GM23248 (cell line): ENCODE results near the gene STX5. TPM values are rescaled to one million over a fixed set of nuclear protein-coding genes. Genes with fewer than 3 reads are reported as not detected.

Experiments
- DNase-seq: peaks from one replicate; pipeline ENCODE4 v3.0.0-alpha.2; 2015
- H2AFZ ChIP-seq: fragments of 200-600 bp; sonication (generic); 2 replicates; pipeline ENCODE4 v1.6.1; 2016; ENCODE audit warnings: antibody characterized with exemption
- H3F3A ChIP-seq: fragments of 200-600 bp; sonication (generic); 2 replicates; pipeline ENCODE4 v1.6.1; 2016; ENCODE audit warnings: mild to moderate bottlenecking, antibody characterized with exemption, mixed run types; ENCODE audit not compliant: insufficient read depth
- H3K27ac ChIP-seq: fragments of 200-600 bp; sonication (generic); 2 replicates; pipeline ENCODE4 v1.5.1; 2016; ENCODE audit warnings: mild to moderate bottlenecking
- H3K27me3 ChIP-seq: fragments of 200-600 bp; sonication (generic); replicated peaks from 2 replicates; pipeline ENCODE4 v1.6.1; 2016; ENCODE audit warnings: mild to moderate bottlenecking; ENCODE audit not compliant: insufficient read depth
- H3K36me3 ChIP-seq: fragments of 200-600 bp; sonication (generic); 2 replicates; pipeline ENCODE4 v1.6.1; 2016; ENCODE audit warnings: low read depth, mild to moderate bottlenecking
- H3K4me1 ChIP-seq: fragments of 200-600 bp; sonication (generic); 2 replicates; pipeline ENCODE4 v1.6.1; 2016; ENCODE audit warnings: mild to moderate bottlenecking; ENCODE audit not compliant: insufficient read depth
- H3K4me2 ChIP-seq: fragments of 200-600 bp; sonication (generic); one replicate; pipeline ENCODE4 v1.6.1; 2016; ENCODE audit warnings: mild to moderate bottlenecking; ENCODE audit not compliant: unreplicated experiment
- H3K4me3 ChIP-seq: fragments of 200-600 bp; sonication (generic); 2 replicates; pipeline ENCODE4 v1.5.1; 2016; ENCODE audit warnings: mild to moderate bottlenecking
- H3K79me2 ChIP-seq: fragments of 200-600 bp; sonication (generic); 2 replicates; pipeline ENCODE4 v1.6.1; 2016; ENCODE audit warnings: mild to moderate bottlenecking; ENCODE audit not compliant: insufficient read depth
- H3K9ac ChIP-seq: fragments of 200-600 bp; sonication (generic); 2 replicates; pipeline ENCODE4 v1.6.1; 2016; ENCODE audit warnings: mild to moderate bottlenecking
- H3K9me2 ChIP-seq: fragments of 200-600 bp; sonication (generic); 2 replicates; pipeline ENCODE4 v1.6.1; 2016; ENCODE audit warnings: mixed run types, mild to moderate bottlenecking, moderate library complexity; ENCODE audit not compliant: insufficient read depth
- H3K9me3 ChIP-seq: fragments of 200-600 bp; sonication (generic); one replicate; pipeline ENCODE4 v1.6.1; 2017; ENCODE audit warnings: low read depth
- H4K20me1 ChIP-seq: fragments of 200-600 bp; sonication (generic); 2 replicates; pipeline ENCODE4 v1.6.0; 2016; ENCODE audit not compliant: insufficient read depth
- EZH2 ChIP-seq: fragments of 200-600 bp; sonication (generic); IDR thresholded peaks from 2 replicates; pipeline ENCODE4 v1.6.1; 2018; ENCODE audit warnings: antibody characterized with exemption, mild to moderate bottlenecking; ENCODE audit not compliant: insufficient read depth, poor library complexity, severe bottlenecking
- EZH2phosphoT487 ChIP-seq: fragments of 200-600 bp; sonication (generic); IDR thresholded peaks from 2 replicates; pipeline ENCODE4 v1.6.1; 2018; ENCODE audit warnings: antibody characterized with exemption, moderate library complexity, mild to moderate bottlenecking, low read depth; ENCODE audit not compliant: insufficient read depth
- WGBS, 2 experiments: methylation state at CpG; one replicate each; pipeline ENCODE4 v1.1.6; 2015 to 2017; ENCODE audit warnings: low lambda C conversion rate in 2 of 2, low coverage in 1 of 2; ENCODE audit errors: missing lambda C conversion rate in 2 of 2; 5-methylcytosine and 5-hydroxymethylcytosine counted together
- in situ Hi-C: fragments of 300-500 bp; cut with MboI; formaldehyde crosslinking; loops from 2 replicates; pipeline ENCODE4 v1.15.0; 2020
- polyA plus RNA-seq: library from polyadenylated mRNA; unstranded; fragments of >200 nt; fragmentation: Nextera tagmentation; extraction: Ambion mirVana; gene quantifications from 2 replicates; pipeline ENCODE4 v1.2.1, GENCODE V29; 2016
- total RNA-seq: library from RNA; depleted of rRNA; stranded (reverse); fragments of >200 nt; shearing (Covaris generic); gene quantifications from 2 replicates; pipeline ENCODE4 v1.2.3, GENCODE V29; 2014

Gene STX5
- total and polyA plus RNA-seq, 2 experiments from 2014 or later: 34.0 to 43.9 TPM

DNA sequence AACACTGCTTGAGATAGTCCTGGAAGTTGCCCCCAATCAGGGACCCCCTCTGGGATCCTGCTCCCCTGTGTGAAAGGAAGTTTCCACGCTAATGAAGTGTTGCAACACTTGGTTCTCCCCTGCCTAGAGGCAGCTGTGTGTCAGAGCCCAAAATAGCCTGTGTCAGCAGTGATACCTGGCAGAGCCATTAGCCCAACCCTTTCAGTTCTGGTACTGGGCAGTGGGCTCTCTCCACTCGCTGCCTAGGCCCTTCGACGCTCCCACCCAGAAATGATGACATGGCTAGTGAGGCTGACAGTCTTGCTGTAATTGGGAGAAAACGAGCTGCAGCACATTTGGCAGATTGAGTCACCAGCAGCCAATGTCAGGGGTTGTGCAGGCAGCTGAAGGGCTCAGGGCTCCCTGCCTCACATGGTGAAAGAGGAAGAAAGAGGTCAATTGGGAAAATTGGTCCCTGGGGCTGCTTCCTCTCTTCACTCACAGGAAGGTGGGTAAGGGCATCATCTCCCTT lies 25.2 kb downstream of the STX5 start:
- DNase-seq: peak; percentile 77
- no peaks in the 10 kb centered on the region for H3K27me3 ChIP-seq
- H3K4me3 ChIP-seq: no peak overlapping the region
- in situ Hi-C loops: no loop called here
- H2AFZ ChIP-seq: no peak overlapping the region
- H3K4me2 ChIP-seq: peak overlapping the region; percentile 93
- TF ChIP-seq EZH2phosphoT487 (no peak), EZH2 (no peak)
- no peaks in the 10 kb centered on the region for H3K9me3 ChIP-seq
- H3F3A ChIP-seq: peaks cover 45% of the 10 kb centered on the region
- peaks cover 35% of the 10 kb centered on the region for H3K79me2 ChIP-seq
- H3K4me1 ChIP-seq: peaks cover 20% of the 10 kb centered on the region
- H3K9ac ChIP-seq: peak overlapping the region; percentile 30
- no peaks in the 10 kb centered on the region for H3K9me2 ChIP-seq
- peak overlapping the region; percentile 74 for H3K27ac ChIP-seq
- WGBS, 2 experiments: 34 to 52% methylated on average over 5 of the region's 5 CpGs
- no peaks in the 10 kb centered on the region for H4K20me1 ChIP-seq
- H3K36me3 ChIP-seq: peaks cover 19% of the 10 kb centered on the region

DNA sequence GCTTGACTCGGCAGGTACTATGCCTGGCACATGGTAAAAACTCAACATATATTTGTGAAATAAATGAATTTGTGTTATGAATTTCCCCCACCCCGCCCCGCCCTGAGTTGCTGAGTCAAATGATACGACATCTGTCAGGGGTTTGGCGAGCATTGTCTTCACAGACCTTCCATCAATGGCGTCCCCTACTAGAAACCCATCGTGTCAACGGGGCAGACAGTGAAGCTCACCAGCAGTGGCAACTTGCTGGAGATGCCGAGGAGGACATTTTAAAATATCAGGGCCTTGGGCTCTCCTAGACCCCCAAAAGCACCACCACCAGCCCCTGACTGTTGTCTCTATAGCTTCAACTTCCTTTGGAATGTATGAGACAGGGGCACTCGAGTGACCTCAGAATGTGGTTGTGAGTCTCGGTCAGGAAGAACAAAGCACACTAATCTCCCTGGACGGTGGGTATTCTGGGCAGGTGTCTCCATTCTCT lies 25.9 kb downstream of the STX5 start:
- Histone ChIP-seq H3K36me3 (peaks cover 25% of the 10 kb centered on the region), H3K79me2 (peaks cover 42% of the 10 kb centered on the region), H4K20me1 (no peaks in the 10 kb centered on the region), H3K27ac (peak overlapping the region; percentile 74), H3K27me3 (no peaks in the 10 kb centered on the region), H3K4me1 (peaks cover 20% of the 10 kb centered on the region), H3K9me3 (no peaks in the 10 kb centered on the region), H3K4me2 (peak overlapping the region; percentile 93), H3K9ac (peak overlapping the region; percentile 95), H3F3A (peaks cover 41% of the 10 kb centered on the region), H3K4me3 (peak overlapping the region; percentile 97), H3K9me2 (no peaks in the 10 kb centered on the region), H2AFZ (peak overlapping the region; percentile 77)
- peak; percentile 45 for DNase-seq
- WGBS, 2 experiments: 23 to 27% methylated on average over 12 of the region's 12 CpGs
- in situ Hi-C loops: no loop called here
- no peak for TF ChIP-seq EZH2
- no peak for TF ChIP-seq EZH2phosphoT487

DNA sequence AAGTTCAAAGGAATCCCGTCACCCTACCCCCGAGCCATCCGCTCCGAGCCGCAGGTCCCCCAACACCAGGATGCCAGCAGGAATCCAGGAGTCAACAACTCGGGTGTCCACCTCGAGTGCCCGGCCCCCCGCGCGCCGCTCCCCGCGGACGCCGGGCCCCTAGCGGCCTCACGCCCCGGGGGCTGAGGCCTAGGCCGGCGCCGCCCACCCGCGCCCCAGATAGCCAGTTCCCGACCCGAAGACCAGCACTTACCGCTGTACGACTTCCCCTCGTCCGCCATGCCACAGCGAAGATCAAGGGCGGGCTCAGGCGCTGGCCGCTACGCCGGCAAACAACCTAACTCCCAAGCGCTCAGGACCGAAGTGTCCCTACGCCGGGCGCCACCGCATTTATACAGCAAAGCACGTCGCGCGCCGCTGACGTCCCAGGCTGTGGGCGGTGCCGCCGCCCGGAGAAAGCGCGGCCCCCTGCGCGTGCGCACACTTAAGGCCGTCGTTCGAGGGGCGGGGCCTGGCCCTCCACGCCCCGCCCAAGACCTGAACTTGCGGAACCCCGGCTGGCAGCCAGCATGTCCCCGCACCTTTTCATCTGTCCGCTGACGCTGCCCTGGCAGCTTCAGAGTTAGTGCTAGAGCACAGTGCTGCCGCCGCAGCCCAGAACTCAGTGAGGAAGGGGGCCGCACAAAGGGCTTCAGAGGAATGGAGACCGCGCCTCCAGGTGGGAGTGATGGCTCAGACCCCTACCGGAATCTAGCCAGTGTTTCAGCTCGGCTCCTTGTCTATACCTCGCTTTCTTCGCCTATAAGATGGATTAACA lies 26.6 kb downstream of the STX5 start, which contains the start of gene NXF1:
NXF1 (minus strand) TSS at position 365 of the 817 bp plus-strand sequence; CDS start at position 281, 84 bp downstream.
- WGBS, 2 experiments: 1% methylated on average over 57 to 65 of the region's 77 CpGs
- peak; percentile 97 for DNase-seq
- H3K9me3 ChIP-seq: no peaks in the 10 kb centered on the region
- H3K9me2 ChIP-seq: no peaks in the 10 kb centered on the region
- peaks cover 20% of the 10 kb centered on the region for H3K4me1 ChIP-seq
- peak within 1 kb of the TSS; percentile 77 for H2AFZ ChIP-seq
- peaks cover 35% of the 10 kb centered on the region for H3F3A ChIP-seq
- no peak for TF ChIP-seq EZH2phosphoT487
- TF ChIP-seq EZH2: no peak
- in situ Hi-C loops: no loop called here
- peak within 1 kb of the TSS; percentile 95 for H3K9ac ChIP-seq
- H3K27ac ChIP-seq: peak within 1 kb of the TSS; percentile 82
- peaks cover 33% of the 10 kb centered on the region for H3K36me3 ChIP-seq
- peak within 1 kb of the TSS; percentile 97 for H3K4me3 ChIP-seq
- H3K79me2 ChIP-seq: peaks cover 47% of the 10 kb centered on the region
- H3K4me2 ChIP-seq: peak within 1 kb of the TSS; percentile 94
- no peaks in the 10 kb centered on the region for H4K20me1 ChIP-seq
- no peaks in the 10 kb centered on the region for H3K27me3 ChIP-seq

DNA sequence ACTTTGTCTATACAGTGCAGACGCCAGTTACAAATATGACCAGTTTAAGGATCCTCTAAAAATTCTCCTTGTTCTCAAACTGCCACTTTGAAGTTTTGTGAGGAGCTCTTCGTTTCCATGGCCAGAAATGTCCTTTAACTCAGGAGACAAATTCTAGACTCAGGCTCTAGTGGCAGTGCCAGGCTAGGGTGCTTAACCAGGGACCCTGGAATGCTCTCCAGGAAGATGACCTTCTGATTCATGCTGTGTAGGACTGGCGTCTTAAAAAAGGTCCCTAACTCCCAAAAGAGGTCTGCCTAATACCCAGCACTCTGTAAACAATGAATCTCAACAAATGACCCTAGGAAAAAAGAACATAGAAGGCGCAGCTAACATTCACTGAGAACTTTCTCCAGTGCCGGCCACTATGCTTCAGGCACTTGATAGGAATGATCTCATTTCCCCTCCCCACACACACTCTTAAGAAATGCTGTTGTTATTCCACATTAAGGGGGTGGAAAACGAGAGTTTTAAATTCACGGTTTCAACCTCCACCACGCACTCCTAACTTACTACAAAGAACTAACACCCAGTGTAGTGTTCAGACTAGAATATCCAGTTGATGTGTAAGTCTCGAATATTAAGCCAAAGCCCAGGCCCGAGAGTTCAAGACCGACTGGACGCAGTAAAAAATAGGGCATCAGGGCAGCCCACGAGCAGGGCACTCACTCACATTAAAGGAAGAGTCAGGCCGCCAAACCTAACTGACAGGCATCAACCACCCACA lies 27.4 kb downstream of the STX5 start:
- H3K9me2 ChIP-seq: no peaks in the 10 kb centered on the region
- TF ChIP-seq EZH2 (no peak), EZH2phosphoT487 (no peak)
- H3K9ac ChIP-seq: peak overlapping the region; percentile 95
- peaks cover 33% of the 10 kb centered on the region for H3F3A ChIP-seq
- H3K27ac ChIP-seq: peak overlapping the region; percentile 82
- WGBS, 2 experiments: 1 to 2% methylated on average over 14 of the region's 14 CpGs
- H3K79me2 ChIP-seq: peaks cover 55% of the 10 kb centered on the region
- H3K4me2 ChIP-seq: peak overlapping the region; percentile 94
- H3K36me3 ChIP-seq: peaks cover 36% of the 10 kb centered on the region
- no peaks in the 10 kb centered on the region for H4K20me1 ChIP-seq
- peak overlapping the region; percentile 97 for H3K4me3 ChIP-seq
- H3K4me1 ChIP-seq: peaks cover 20% of the 10 kb centered on the region
- no peaks in the 10 kb centered on the region for H3K9me3 ChIP-seq
- no peaks in the 10 kb centered on the region for H3K27me3 ChIP-seq
- in situ Hi-C loops: no loop called here
- peak; percentile 74 for DNase-seq
- H2AFZ ChIP-seq: peak overlapping the region; percentile 17; the same call in 1 of the 2 replicates
